CD4-positive, alpha-beta T cell treated with Interleukin-15 for 1 hour (primary cell): ENCODE data around the gene MRPS35.
"Not testable (repeated sequence)": the region's sequence is repeated elsewhere in the genome, so short reads cannot be mapped to it uniquely, and the experiment has no call there.

Experiments used
- DNase-seq: peaks from one replicate; pipeline ENCODE4 v3.0.0-alpha.2; 2020

The MRPS35 gene

DNA sequence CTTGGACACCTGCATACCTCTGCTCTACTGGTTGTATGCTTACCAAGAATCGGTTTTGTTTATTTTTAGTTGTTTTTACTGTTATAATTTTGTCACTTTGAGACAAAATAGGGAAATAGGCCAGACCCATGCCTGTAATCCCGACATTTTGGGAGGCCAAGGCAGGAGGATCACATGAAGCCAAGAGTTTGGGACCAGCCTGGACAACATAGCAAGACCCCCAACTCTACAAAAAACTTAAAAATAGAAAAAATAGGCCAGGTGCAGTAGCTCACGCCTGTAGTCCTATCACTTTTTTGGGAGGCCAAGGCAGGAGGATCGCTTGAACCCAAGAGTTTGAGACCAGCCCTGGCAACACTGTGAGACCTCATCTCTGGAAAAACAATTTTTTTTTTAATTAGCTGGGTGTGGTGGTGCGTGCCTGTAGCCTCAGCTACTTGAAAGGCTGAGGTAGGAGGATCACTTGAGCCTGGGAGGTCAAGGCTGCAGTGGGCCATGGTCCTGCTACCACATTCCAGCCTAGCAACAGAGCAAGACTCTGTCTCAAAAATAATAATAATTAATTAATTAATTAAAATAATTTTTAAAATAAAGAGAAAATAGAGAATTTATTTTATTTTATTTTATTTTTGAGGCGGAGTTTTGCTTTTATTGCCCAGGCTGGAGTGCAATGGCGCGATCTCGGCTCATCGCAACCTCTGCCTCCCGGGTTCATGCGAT lies 1.3 kb upstream of the MRPS35 start:
- no peak for DNase-seq

DNA sequence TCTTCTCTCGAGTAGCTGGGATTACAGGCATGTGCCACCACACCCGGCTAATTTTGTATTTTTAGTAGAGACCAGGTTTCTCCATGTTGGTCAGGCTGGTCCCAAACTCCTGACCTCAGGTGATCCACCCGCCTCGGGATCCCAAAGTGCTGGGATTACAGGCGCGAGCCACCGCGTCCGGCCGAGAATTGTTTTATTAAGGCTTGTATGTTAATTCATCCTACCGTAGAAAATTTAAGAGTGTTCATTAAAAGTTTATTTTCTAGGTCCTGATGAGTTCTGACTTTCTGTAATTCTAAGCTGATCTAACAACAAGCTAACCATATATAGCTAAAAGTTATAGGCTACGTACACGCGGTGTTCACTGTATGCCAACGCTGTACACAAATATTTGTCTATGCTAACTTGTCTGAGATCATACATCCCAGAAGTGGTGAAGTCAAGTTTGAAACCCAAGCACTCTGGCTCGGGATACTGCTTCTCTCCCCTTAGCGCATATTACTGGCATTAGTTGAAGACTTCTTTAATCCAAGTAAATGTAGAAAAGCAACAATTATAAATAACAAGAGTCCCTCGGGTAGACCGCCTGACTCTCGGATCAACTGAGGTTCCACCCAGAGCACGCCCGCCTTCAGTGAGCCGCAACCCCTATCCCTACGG lies 570 bp upstream of the MRPS35 start:
- no peak for DNase-seq

DNA sequence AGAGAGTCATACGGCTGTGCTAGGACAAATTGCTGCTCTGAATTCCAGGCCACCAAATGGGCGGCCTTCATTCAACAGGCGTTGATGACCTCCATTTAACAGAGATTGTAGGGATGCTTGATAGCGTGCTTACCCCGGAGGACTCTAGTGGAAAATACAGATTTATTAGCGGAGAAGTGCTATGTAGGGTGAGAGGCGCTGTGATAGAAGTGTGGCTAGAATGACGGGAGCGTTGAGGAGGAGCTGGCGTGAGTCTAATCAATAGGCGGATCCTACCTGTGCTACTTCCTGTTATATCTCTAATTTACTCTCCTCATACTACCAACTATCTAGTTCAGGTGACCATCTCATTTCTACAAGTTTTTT lies 668 bp downstream of the MRPS35 start:
- no peak for DNase-seq

DNA sequence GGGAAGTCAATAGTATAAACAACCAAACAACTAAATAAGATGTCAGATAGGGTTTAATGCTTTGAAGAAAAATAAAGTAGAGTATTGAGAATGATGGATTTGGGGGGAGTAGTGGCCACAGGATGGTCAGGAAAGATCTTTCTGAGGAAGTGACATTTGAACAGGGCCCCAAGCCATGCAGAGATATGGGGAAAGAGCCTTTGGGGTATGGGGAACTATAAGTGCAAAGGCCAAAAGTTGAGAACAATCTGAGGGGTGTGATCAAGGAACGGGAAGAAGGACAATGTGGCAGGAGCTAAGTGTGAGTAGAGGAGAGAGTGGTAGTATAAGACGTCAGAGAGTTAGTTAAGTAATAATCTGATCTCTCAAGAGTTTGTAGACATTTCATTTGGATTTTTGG lies 1.3 kb downstream of the MRPS35 start:
- DNase-seq: no peak

DNA sequence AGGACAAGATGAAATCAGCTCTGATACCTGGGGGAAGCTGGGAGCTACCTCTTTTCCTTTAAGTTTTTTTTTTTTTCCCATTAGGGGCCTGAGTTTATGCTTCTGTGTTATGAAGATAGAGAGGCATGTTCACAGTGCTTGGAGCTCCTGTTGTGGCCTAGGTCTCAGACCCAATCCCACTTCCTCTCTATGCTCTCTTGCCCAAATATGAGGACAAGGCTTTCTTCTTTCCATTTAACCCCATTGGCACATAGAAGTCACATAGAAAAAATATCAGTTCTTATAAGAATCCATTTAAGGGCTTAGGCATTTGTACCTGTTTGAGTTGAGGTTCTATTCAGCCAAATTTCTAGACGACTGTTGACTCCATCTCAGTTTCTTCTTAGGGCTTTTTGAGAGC lies 12.6 kb downstream of the MRPS35 start:
- no peak for DNase-seq

DNA sequence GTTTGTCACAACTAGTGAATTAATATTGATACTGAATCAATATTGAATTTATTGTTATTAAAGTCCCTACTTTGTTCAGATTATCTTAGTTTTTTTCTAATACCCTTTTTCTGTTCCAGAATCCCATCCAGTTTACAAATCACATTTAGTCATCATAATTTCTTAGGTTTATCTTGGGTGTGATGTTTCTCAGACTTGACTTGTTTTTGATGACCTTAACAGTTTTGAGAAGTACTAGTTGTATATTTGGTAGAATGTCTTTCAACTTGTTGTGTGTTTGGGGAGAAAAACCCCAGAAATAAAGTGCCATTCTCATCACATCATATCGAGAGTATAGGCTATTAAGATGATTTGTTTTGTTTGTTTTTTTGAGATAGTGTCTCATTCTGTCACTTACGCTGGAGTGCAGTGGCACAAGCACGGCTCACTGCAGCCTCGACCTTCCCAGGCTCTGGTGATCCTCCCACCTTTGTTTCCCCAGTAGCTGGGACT lies 19.5 kb downstream of the MRPS35 start:
- no peak for DNase-seq

DNA sequence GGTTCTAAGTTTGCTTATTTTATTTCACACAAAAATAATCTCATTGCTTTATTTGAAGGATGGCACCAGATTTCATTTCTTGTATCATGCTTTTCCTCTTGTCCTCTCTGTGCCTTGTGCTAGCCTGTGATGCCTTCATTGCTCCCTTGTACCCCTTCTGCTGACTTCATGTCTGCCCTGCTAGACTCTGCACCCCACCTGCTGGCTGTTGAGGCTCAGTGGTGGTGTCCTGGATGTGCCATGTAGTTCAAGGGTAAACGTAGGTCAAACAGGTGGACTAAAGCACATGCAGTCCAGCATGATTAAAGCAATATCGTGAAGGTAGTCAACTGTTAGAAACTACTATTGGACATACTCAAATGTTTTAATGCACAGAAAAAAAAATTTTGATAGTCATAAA lies 21.6 kb downstream of the MRPS35 start:
- DNase-seq: no peak

DNA sequence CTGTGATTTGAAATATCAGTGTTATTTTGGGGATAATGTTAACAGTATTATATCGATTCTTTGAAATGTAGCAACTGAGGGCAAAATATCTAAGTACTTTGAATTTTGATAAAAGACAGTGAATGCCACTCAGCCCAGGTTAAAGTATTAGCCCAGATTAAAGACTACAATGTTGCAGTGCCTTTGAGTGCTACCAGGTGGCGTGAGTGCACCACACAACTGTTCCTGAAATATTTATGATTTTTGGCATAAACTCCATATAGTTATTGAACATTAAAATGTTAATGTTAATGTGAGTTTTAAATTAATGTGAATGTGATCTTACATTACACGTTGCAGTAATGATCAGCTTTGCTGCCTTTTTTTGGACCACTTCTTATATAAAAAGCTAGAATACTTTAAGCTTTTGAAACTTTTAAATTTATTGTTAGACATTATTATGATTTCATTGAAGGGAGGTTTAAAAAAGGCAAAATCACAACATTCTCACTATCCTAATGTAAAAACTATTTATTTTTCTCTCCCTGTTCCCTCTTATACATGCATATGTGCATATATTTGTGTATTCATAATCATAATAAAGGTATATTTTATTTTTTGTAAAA lies 22.5 kb downstream of the MRPS35 start:
- no peak for DNase-seq

DNA sequence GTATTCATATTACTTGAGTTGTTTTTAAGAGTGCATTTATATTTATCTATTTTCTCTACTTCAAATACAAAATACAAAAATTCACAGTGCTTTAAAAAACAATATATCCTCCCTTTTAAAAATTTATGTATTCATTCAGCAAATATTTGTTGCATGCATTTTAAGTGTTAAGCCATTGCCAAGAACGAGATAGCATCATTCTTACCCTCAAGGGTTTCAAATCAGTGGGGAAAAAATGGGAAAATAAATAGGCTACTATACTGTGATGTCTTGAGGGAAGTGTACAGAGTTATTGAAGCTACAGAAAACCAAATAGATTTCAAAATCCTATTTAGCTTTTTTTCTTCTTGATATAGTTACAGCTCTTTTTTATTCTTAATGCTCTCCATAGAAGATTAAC lies 23.2 kb downstream of the MRPS35 start:
- DNase-seq: no peak

DNA sequence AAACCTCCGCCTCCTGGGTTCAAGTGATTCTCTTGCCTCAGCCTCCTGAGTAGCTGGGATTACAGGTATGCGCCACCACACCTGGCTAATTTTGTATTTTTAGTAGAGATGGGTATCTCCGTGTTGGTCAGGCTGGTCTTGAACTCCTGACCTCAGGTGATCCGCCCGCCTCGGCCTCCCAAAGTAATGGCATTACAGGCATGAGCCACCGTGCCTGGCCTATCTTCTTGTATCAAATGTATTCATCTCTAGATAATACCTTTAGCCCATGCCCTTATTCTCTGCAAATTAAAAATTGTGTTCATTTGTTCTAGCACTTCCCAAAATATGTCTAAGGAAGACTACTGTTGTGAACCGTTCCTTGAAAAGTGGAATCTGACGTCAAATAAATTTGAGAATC lies 23.7 kb downstream of the MRPS35 start:
- not testable (repeated sequence) for DNase-seq

DNA sequence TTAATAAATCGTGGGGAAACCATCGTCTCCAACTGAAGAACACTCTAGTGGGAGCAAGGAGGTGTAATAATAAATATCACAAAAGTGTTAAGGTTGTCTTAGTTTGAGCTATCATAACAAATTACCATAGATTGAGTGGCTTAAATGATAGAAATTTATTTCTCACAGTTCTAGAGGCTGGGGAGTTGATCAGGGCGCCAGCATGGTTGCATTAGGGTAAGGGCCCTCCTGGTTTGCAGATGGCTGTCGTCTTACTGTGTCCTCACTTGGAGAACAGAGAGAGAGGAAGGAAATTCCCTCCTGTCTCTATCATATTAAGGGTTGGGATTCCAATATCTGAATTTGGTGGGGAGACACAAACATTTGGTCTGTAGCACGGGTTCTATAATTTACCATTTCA lies 33.0 kb downstream of the MRPS35 start:
- DNase-seq: no peak

DNA sequence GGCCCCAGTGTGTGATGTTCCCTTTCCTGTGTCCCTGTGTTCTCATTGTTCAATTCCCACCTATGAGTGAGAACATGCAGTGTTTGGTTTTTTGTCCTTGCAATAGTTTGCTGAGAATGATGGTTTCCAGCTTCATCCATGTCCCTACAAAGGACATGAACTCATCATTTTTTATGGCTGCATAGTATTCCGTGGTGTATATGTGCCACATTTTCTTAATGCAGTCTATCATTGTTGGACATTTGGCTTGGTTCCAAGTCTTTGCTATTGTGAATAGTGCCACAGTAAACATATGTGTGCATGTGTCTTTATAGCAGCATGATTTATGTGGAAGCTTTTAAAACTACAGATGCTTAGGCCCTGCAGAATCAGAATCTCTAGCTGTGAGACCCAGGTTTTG lies 35.1 kb downstream of the MRPS35 start:
- DNase-seq: not testable (repeated sequence)

DNA sequence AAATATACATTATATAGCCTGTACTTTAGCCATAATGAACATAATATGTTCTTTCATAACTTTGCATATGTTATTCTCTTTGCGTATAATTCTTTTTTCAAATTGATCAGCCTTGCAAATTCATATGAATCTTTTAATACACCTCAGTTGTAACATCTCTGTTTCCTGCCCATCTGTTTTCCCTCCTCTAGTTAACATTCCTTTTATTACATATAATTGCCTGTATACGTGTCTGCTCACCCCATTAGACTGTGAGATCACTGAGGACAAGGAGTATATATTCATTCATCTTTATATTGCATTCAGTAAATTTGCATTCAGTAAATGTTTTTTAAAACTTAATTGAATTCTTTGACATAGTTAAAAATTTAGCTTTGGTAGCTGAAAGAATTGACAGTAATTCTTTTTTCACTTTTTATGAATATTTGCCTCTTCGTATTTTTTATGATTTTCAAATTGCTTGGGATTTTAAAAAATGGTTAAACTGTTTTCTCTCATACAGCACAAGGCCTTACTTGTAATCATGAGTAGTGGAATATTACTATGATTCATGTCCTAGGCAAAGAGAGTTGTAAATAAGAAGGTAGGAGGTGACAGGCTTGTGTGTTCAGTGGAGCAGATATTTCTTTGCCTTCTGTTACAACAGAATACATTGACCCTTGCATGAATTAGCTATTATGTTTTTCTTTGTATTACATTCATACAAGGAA lies 36.6 kb downstream of the MRPS35 start:
- no peak for DNase-seq

DNA sequence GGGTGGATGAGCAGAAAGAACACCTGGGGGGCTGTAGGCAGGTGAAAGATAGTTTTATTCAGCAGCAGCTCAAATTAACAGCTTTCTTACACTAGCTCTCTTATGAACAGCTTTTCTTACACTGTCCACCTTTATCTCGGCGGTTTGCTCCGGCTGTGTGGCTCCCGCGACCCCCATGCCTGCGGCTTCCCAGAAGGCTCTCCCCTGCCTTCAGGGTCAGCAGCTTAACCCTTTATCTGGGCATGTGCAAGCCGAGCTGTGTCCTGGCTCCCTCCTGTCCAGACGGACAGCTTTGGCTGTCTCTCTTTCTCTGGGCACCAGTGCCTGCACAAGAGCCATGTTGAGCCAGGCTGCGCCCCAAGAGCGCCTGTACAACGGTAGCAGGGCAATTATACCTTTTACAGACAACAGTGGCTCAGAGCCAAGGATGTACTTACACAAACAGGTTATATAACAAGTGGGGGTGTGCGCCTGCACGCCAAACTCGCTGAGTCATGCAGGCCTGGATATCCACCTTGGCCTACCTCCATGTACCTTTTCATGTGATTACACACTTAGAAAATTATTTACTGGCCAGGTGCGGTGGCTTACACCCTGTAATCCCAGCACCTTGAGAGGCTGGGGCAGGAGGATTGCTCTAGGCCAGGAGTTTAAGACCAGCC lies 40.9 kb downstream of the MRPS35 start:
- DNase-seq: no peak

DNA sequence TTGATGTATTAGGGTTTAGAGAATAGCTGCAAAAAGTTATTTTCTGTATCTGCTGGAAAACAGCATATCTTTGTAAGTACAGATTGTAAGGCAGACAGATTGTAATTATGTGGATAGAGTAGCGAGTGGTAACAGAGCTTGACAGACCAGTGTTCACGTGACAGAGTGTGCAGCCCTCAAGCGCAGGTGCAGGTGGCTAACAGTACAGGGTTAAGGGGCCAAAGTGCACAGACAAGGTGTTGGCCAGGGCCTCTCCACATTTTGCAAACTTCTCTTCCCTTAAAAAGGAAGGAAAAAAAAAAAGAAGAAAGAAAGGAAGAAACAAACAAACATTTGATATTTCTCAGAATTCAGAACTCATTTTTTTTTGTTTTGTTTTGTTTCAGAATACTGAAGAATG lies 44.2 kb downstream of the MRPS35 start:
- no peak for DNase-seq

DNA sequence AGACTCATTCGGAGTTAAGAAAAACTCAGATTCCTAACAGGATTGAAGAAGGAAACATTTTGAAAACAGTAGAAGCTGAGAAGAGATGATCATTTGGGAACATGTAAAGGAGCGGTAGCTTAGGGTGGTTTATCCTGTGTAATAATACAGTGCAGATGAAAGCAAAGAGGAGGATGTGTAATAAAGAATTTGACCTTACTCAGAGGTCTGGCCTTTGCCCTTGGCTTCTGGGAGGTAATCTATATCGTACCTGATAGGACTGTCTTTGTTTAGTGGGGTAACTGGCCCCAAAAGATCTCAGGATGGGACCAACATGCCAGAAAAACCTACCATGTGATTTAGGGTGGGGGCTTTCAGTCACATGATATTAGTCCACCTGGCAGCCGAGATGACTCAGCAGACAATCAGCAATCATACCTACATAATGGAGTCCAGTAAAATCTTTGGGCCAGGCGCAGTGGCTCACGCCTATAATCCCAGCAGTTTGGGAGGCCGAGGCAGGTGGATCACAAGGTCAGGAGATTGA lies 46.1 kb downstream of the MRPS35 start:
- DNase-seq: no peak

DNA sequence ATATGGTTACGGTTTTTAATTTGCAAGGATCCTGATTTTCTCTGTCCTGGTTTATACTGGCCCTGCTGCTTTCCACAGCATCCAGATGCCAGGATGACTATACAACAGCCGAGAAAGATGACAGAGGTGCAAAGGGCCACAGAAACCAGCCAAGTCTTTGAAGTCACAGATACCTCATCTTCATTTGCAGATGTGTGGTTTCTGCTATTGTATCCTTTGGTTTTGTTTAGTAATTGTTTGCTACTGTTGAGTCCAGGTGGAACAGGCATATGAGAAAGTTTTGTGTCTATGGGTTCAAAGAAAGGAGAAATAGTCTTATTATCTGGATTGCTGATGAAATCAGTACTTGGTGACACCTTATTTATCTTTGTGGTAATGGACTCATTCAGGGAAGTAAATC lies 52.1 kb downstream of the MRPS35 start:
- DNase-seq: no peak

DNA sequence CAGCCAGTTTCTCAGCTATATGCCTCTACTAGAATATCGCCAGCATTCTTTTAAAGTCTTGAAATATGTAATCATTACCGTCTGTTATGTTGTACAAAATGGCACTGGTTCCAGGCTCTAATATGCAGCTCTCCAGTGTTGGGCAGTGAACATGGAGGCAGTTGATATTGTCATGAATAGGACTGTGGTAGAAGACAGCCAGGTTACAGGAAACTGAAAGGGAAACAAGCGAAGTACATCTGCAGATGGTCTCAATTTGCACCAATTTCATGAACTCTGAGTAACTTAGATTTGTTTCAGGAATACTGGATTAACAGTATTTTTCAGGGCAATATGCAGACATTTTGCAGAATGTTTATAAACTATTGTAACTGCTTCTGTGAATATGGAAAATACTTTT lies 56.0 kb downstream of the MRPS35 start:
- DNase-seq: no peak

DNA sequence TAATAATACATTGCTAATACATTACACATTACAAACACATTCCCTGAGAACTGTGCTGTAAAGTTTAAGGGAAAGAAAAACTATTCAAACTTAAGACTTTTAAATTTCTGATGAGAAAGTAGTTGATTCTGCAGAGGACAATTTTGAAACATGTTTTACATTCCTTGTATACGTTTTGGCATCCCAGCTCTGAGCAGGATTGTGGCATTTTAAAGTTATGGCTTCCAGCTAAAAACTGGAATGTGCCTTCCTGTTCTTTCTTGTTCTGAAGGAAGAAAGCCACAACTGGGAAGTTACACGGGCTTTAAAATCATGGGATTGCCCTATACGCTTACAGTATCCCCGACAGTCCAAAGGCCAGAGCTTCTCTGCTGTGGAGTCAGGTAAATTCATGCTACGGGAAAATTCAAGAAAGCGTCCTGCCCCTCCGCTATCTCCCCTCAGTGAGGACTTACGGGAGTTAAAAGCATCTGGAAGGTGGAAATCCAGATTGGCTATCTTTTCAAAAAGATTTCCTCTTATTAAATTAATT lies 58.6 kb downstream of the MRPS35 start:
- DNase-seq: no peak

DNA sequence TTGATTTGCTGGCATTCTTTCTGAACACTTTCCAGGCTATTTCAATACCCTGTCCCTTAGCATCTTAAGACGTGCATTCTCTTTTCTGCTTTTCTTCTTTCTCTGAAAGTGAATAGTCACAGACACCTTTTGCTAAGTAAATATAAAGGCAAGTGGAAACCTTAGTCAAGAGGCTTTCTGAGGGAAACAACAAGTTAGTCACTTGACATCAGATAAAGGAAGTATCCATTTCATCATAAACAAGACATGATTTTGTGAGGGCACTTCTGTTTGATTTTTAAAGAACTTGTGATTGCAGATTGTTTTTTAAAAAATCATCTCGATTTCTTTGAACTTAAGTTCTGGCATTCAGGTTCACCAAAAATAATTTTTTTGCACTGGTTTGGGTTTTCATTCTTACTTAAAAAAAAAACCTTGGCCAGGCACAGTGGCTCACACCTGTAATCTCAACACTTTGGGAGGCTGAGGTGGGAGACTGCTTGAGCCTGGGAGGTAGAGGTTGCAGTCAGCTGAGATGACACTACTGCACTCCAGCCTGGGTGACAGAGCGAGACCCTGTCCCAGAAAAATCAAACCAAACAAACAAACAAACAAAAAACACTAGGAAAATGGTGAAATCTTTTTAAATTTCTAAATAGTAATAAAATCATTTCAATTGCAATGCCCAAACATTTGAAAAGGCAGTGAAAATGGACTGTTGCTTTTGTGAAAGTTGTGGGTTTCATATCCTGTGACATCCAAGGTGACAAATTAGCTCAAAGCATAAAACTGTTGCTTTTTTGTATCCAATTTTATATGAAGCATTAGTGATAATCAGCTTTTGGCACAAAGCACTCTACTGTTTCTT lies 61.1 kb downstream of the MRPS35 start:
- no peak for DNase-seq

DNA sequence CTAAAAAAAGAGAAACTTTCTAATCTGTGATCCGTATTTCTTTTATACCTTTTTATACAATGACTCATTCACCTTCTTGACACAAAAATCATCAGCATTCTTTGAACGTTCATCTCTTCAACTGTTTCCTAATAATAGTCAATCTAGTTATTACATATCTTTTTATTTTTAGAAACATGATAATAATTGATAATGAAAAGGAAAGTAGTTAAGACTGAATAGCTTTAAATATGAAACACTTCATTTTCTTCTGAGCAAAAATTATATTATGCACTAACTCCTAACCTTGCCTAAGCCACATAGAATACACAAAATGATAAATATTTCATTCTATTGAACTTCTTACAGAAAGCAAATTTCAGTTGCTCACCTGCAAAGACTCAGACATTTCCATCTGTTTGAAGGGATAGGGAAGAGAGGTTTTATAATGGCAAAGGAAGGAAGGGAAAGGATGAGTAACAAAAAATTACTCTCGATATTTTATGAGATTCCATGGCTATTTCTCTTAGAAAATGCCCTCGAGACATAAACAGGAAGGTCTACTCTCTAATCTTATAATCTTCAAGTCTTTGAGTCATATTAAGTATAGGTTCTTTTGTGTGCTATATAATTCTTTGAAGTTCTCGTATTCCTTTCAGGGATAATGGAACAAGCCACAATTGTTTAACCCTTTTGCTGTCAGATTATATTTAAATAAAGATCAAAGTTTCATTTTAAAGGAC lies 61.9 kb downstream of the MRPS35 start:
- no peak for DNase-seq
